ENCODE results near the gene SYNPR. TPM values are rescaled to one million over a fixed set of nuclear protein-coding genes. Genes with fewer than 3 reads are reported as not detected.

The SYNPR gene
- total RNA-seq, 1 experiment from 2014 or later = 17.6 TPM

- POLR2A ChIA-PET (ENCODE audit: low non-redundant PET) = no interaction called here
- no TSS peak for BruUV-seq (replicated peaks)
- Histone ChIP-seq H3K27ac (ENCODE audit: low read depth, low read length, poor library complexity, severe bottlenecking) (no peak overlapping the region), H3K4me1 (ENCODE audit: insufficient read depth, low read length, poor library complexity, severe bottlenecking) (no peaks in the 10 kb centered on the region), H3K36me3 (ENCODE audit: insufficient read depth, low read length, poor library complexity, severe bottlenecking) (no peaks in the 10 kb centered on the region), H3K4me3 (ENCODE audit: low read depth, low read length, poor library complexity, severe bottlenecking) (no peak overlapping the region), H3K9me3 (ENCODE audit: low read depth, low read length, poor library complexity, severe bottlenecking) (no peaks in the 10 kb centered on the region), H3K27me3 (replicated peaks; ENCODE audit: insufficient read depth, low read depth, low read length, poor library complexity) (no peaks in the 10 kb centered on the region)
- no peak for DNase-seq (ENCODE audit: low spot score)
- intact Hi-C loops (cut with micrococcal nuclease; ENCODE audit: unreplicated experiment) = no loop called here
- TF ChIP-seq EZH2 (IDR thresholded peaks at IDR 0.05; ENCODE audit: borderline replicate concordance, low read depth, low read length, poor library complexity, severe bottlenecking) (no peak), CTCF (conservative IDR thresholded peaks at IDR 0.05; ENCODE audit: low read depth, low read length) (no peak)
- CTCF ChIA-PET = no interaction called here
Observed at GRCh38 chr3:63607716-63608115, 329.6 kb downstream of the SYNPR start.

GRCh38 chr3:63609408-63609807 lies 331.3 kb downstream of the SYNPR start:
- POLR2A ChIA-PET (ENCODE audit: low non-redundant PET) = no interaction called here
- H3K9me3 ChIP-seq (ENCODE audit: low read depth, low read length, poor library complexity, severe bottlenecking) = no peaks in the 10 kb centered on the region
- TF ChIP-seq CTCF (conservative IDR thresholded peaks at IDR 0.05; ENCODE audit: low read depth, low read length) (no peak), EZH2 (IDR thresholded peaks at IDR 0.05; ENCODE audit: borderline replicate concordance, low read depth, low read length, poor library complexity, severe bottlenecking) (no peak)
- no peaks in the 10 kb centered on the region for H3K36me3 ChIP-seq (ENCODE audit: insufficient read depth, low read length, poor library complexity, severe bottlenecking)
- BruUV-seq (replicated peaks) = no TSS peak
- H3K4me1 ChIP-seq (ENCODE audit: insufficient read depth, low read length, poor library complexity, severe bottlenecking) = no peaks in the 10 kb centered on the region
- CTCF ChIA-PET = no interaction called here
- H3K27me3 ChIP-seq (replicated peaks; ENCODE audit: insufficient read depth, low read depth, low read length, poor library complexity) = no peaks in the 10 kb centered on the region
- no peak overlapping the region for H3K4me3 ChIP-seq (ENCODE audit: low read depth, low read length, poor library complexity, severe bottlenecking)
- DNase-seq (ENCODE audit: low spot score) = no peak
- intact Hi-C loops (cut with micrococcal nuclease; ENCODE audit: unreplicated experiment) = no loop called here
- no peak overlapping the region for H3K27ac ChIP-seq (ENCODE audit: low read depth, low read length, poor library complexity, severe bottlenecking)

GRCh38 chr3:63609834-63610233 lies 331.7 kb downstream of the SYNPR start:
- POLR2A ChIA-PET (ENCODE audit: low non-redundant PET) = no interaction called here
- no peak overlapping the region for H3K4me3 ChIP-seq (ENCODE audit: low read depth, low read length, poor library complexity, severe bottlenecking)
- BruUV-seq (replicated peaks) = no TSS peak
- no peaks in the 10 kb centered on the region for H3K9me3 ChIP-seq (ENCODE audit: low read depth, low read length, poor library complexity, severe bottlenecking)
- no peak for DNase-seq (ENCODE audit: low spot score)
- intact Hi-C loops (cut with micrococcal nuclease; ENCODE audit: unreplicated experiment) = no loop called here
- no peaks in the 10 kb centered on the region for H3K4me1 ChIP-seq (ENCODE audit: insufficient read depth, low read length, poor library complexity, severe bottlenecking)
- no peaks in the 10 kb centered on the region for H3K36me3 ChIP-seq (ENCODE audit: insufficient read depth, low read length, poor library complexity, severe bottlenecking)
- CTCF ChIA-PET = no interaction called here
- H3K27ac ChIP-seq (ENCODE audit: low read depth, low read length, poor library complexity, severe bottlenecking) = no peak overlapping the region
- no peak for TF ChIP-seq EZH2 (IDR thresholded peaks at IDR 0.05; ENCODE audit: borderline replicate concordance, low read depth, low read length, poor library complexity, severe bottlenecking)
- TF ChIP-seq CTCF (conservative IDR thresholded peaks at IDR 0.05; ENCODE audit: low read depth, low read length) = no peak
- H3K27me3 ChIP-seq (replicated peaks; ENCODE audit: insufficient read depth, low read depth, low read length, poor library complexity) = no peaks in the 10 kb centered on the region

Measured in A673 (cell line).